Progenitor cell of endocrine pancreas (in vitro differentiated cells): ENCODE results near the gene ZNHIT1. TPM values are rescaled to one million over a fixed set of nuclear protein-coding genes. Genes with fewer than 3 reads are reported as not detected.
"Not testable (repeated sequence)": the region's sequence is repeated elsewhere in the genome, so short reads cannot be mapped to it uniquely, and the experiment has no call there.

ENCODE experiments used
- DNase-seq: peaks from one replicate; pipeline ENCODE4 v3.0.0; 2021; ENCODE audit warnings: low spot score; ENCODE audit not compliant: unreplicated experiment
- H3K27ac Mint-ChIP-seq: 2 replicates; pipeline ENCODE4 v1.8.0; 2021; ENCODE audit warnings: mild to moderate bottlenecking, moderate library complexity, mixed read lengths
- H3K27me3 Mint-ChIP-seq: 2 replicates; pipeline ENCODE4 v1.8.0; 2021; ENCODE audit warnings: mixed read lengths
- H3K36me3 Mint-ChIP-seq: 2 replicates; pipeline ENCODE4 v1.8.0; 2022; ENCODE audit warnings: mixed read lengths; ENCODE audit not compliant: insufficient read depth
- H3K4me1 Mint-ChIP-seq: 2 replicates; pipeline ENCODE4 v1.8.0; 2021; ENCODE audit warnings: low read depth, mixed read lengths
- H3K4me3 Mint-ChIP-seq: 2 replicates; pipeline ENCODE4 v1.8.0; 2021; ENCODE audit warnings: low read depth, mild to moderate bottlenecking, moderate library complexity, mixed read lengths
- H3K9me3 Mint-ChIP-seq: 2 replicates; pipeline ENCODE4 v1.8.0; 2021; ENCODE audit warnings: low read depth, mixed read lengths
- CTCF ChIP-seq: fragments of 200-600 bp; sonication (generic); IDR thresholded peaks from one replicate; pipeline ENCODE4 v1.5.0; 2021; ENCODE audit warnings: antibody characterized with exemption, mild to moderate bottlenecking; ENCODE audit not compliant: unreplicated experiment
- total RNA-seq: library from RNA; stranded (reverse); gene quantifications from 2 replicates; pipeline ENCODE4 v1.2.1, GENCODE V29; 2021

The ZNHIT1 gene
- total RNA-seq, 1 donor from 2014 or later, result 62.2 TPM

GRCh38 chr7:101200862-101201599 lies 16.9 kb upstream of the ZNHIT1 start, which contains the start of gene MOGAT3:
Gene MOGAT3 (minus strand): TSS chr7:101201036. CDS start chr7:101200854, 182 bp downstream.
- H3K9me3 Mint-ChIP-seq, result no peaks in the 10 kb centered on the region
- no peak within 1 kb of the TSS for H3K4me3 Mint-ChIP-seq
- H3K27ac Mint-ChIP-seq, result no peak within 1 kb of the TSS
- H3K36me3 Mint-ChIP-seq, result peaks cover 3% of the 10 kb centered on the region
- H3K27me3 Mint-ChIP-seq, result peaks cover 42% of the 10 kb centered on the region
- H3K4me1 Mint-ChIP-seq, result peaks cover 6% of the 10 kb centered on the region
- DNase-seq, result no peak
- TF ChIP-seq CTCF, result no peak

- H3K27me3 Mint-ChIP-seq, result peaks cover 42% of the 10 kb centered on the region
- no peak for TF ChIP-seq CTCF
- no peak overlapping the region for H3K27ac Mint-ChIP-seq
- no peak for DNase-seq
- H3K4me3 Mint-ChIP-seq, result no peak overlapping the region
- peaks cover 3% of the 10 kb centered on the region for H3K36me3 Mint-ChIP-seq
- peaks cover 6% of the 10 kb centered on the region for H3K4me1 Mint-ChIP-seq
- no peaks in the 10 kb centered on the region for H3K9me3 Mint-ChIP-seq
Observed at GRCh38 chr7:101201695-101202602, 16.0 kb upstream of the ZNHIT1 start.

- Mint-ChIP-seq H3K27me3 (peaks cover 42% of the 10 kb centered on the region), H3K4me1 (peaks cover 6% of the 10 kb centered on the region), H3K36me3 (peaks cover 3% of the 10 kb centered on the region), H3K4me3 (no peak overlapping the region), H3K27ac (no peak overlapping the region), H3K9me3 (no peaks in the 10 kb centered on the region)
- no peak for DNase-seq
- no peak for TF ChIP-seq CTCF
Observed at GRCh38 chr7:101202603-101202918, 15.4 kb upstream of the ZNHIT1 start.

GRCh38 chr7:101203740-101204738 lies 13.9 kb upstream of the ZNHIT1 start:
- not testable (repeated sequence) for H3K36me3 Mint-ChIP-seq, H3K4me3 Mint-ChIP-seq, H3K27ac Mint-ChIP-seq, DNase-seq, H3K9me3 Mint-ChIP-seq, H3K4me1 Mint-ChIP-seq
- H3K27me3 Mint-ChIP-seq, result peaks cover 39% of the 10 kb centered on the region

GRCh38 chr7:101205901-101206664 lies 11.9 kb upstream of the ZNHIT1 start:
- H3K27me3 Mint-ChIP-seq, result peaks cover 26% of the 10 kb centered on the region
- no peak overlapping the region for H3K4me3 Mint-ChIP-seq
- H3K36me3 Mint-ChIP-seq, result peaks cover 10% of the 10 kb centered on the region
- no peak overlapping the region for H3K27ac Mint-ChIP-seq
- no peak for DNase-seq
- no peaks in the 10 kb centered on the region for H3K9me3 Mint-ChIP-seq
- no peaks in the 10 kb centered on the region for H3K4me1 Mint-ChIP-seq
- no peak for TF ChIP-seq CTCF
